Prostate gland (tissue), 2 donors: ENCODE results near the gene SUSD3. TPM values are rescaled to one million over a fixed set of nuclear protein-coding genes. Genes with fewer than 3 reads are reported as not detected.

Experiments
- DNase-seq: peaks from one replicate; pipeline ENCODE4 v3.0.0-alpha.2; 2019; ENCODE audit warnings: low spot score
- H3K27ac ChIP-seq, 2 donors: fragments of 200-600 bp; sonication (generic); 2 replicates each; pipeline ENCODE4 v1.5.1; 2017 to 2019
- H3K27me3 ChIP-seq: fragments of 200-600 bp; sonication (generic); replicated peaks from 2 replicates; pipeline ENCODE4 v1.5.1; 2019; ENCODE audit not compliant: insufficient read depth
- H3K36me3 ChIP-seq, 2 donors: fragments of 200-600 bp; sonication (generic); 1 replicate in 1 of 2; 2 replicates in 1 of 2; pipeline versions ENCODE4 v1.5.1 to v1.8.1; 2017 to 2019
- H3K4me1 ChIP-seq: fragments of 200-600 bp; sonication (generic); replicated peaks from 2 replicates; pipeline ENCODE4 v1.5.1; 2019
- H3K4me3 ChIP-seq, 2 donors: fragments of 200-600 bp; sonication (generic); 2 replicates each; pipeline ENCODE4 v1.5.1; 2017 to 2019
- H3K9me3 ChIP-seq: fragments of 200-600 bp; sonication (generic); 2 replicates; pipeline ENCODE4 v1.5.1; 2017
- POLR2A ChIP-seq: fragments of 450-650 bp; IDR thresholded peaks from one replicate; pipeline ENCODE4 v1.6.1; 2016; ENCODE audit warnings: antibody characterized with exemption, mild to moderate bottlenecking
- POLR2AphosphoS5 ChIP-seq: sonication (generic); formaldehyde crosslinking; IDR thresholded peaks from one replicate; pipeline ENCODE4 v1.6.1; 2017; ENCODE audit warnings: antibody characterized with exemption
- WGBS: methylation state at CpG from one replicate; pipeline ENCODE4 v1.1.5; 2018; 5-methylcytosine and 5-hydroxymethylcytosine counted together
- intact Hi-C: fragments of 100-400 bp; cut with DNase I; formaldehyde crosslinking; loops from one replicate; pipeline ENCODE4 v1.14.2; 2022
- total RNA-seq, 2 donors: library from RNA; depleted of rRNA; stranded (reverse); fragments of >200 nt; gene quantifications; one replicate each; pipeline ENCODE4 v1.1.0, GENCODE V29; 2016
- TF ChIP-seq, protein P1 (sequence below), 4 experiments: fragments of 200-600 bp in 2 of 4; fragments of 450-650 bp in 2 of 4; sonication (generic) in 2 of 4; IDR thresholded peaks; 1 replicate in 3 of 4; 2 replicates in 1 of 4; pipeline ENCODE4 v1.5.1; 2016 to 2019; ENCODE audit warnings: antibody characterized with exemption in 4 of 4, mild to moderate bottlenecking in 2 of 4, moderate library complexity in 2 of 4

SUSD3 gene
- total RNA-seq, 2 donors from 2014 or later = 2.2 to 471 TPM

- no peak for DNase-seq
- Histone ChIP-seq H3K4me1 (no peaks in the 10 kb centered on the region), H3K27me3 (no peaks in the 10 kb centered on the region), H3K4me3 (no peak overlapping the region), H3K36me3 (peaks cover 0 to 4% of the 10 kb centered on the region in 2 donors), H3K9me3 (no peaks in the 10 kb centered on the region), H3K27ac (no peak overlapping the region)
- WGBS = 89% methylated on average over 15 of the region's 15 CpGs
- intact Hi-C loops = loop anchor here (5.0 kb wide), 1 partner anchor 195 kb away; no protein-coding TSS in a partner anchor
- TF ChIP-seq, protein P1, sequence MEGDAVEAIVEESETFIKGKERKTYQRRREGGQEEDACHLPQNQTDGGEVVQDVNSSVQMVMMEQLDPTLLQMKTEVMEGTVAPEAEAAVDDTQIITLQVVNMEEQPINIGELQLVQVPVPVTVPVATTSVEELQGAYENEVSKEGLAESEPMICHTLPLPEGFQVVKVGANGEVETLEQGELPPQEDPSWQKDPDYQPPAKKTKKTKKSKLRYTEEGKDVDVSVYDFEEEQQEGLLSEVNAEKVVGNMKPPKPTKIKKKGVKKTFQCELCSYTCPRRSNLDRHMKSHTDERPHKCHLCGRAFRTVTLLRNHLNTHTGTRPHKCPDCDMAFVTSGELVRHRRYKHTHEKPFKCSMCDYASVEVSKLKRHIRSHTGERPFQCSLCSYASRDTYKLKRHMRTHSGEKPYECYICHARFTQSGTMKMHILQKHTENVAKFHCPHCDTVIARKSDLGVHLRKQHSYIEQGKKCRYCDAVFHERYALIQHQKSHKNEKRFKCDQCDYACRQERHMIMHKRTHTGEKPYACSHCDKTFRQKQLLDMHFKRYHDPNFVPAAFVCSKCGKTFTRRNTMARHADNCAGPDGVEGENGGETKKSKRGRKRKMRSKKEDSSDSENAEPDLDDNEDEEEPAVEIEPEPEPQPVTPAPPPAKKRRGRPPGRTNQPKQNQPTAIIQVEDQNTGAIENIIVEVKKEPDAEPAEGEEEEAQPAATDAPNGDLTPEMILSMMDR (IDR thresholded peaks at IDR 0.05) = no peak
- no peak for TF ChIP-seq POLR2A
- no peak for TF ChIP-seq POLR2AphosphoS5
These were observed 53.8 kb downstream of the SUSD3 start for GRCh38 chr9:93112116-93112863.

DNA sequence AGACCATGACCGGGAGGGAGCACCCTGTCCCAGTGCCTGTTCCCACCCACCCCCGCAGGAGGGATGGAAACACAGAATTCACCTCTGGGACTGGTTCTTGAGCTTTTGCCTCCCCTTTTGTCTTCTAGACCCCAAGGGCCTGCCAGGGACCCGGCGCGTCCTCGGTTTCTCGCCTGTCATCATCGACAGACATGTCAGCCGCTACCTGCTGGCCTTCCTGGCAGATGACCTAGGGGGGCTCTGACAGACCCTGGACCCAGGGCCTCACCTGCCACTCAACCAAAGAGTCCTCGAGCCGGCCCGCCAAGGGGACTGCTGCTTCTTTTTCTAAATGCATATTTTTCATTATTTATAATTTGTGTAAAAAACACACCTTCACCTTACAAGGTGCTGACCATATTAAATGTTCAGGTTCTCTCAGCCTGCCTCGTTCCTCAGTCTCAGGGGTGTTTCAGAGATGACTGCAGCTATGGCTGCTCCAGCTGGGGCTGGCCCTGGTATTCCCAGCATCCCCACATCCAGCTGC, 54.4 kb downstream of the SUSD3 start:
- TF ChIP-seq POLR2A = no peak
- TF ChIP-seq POLR2AphosphoS5 = no peak
- TF ChIP-seq, protein P1 (IDR thresholded peaks at IDR 0.05) = no peak

GRCh38 chr9:93114169-93114983, 55.9 kb downstream of the SUSD3 start:
- Histone ChIP-seq H3K27ac (no peak overlapping the region), H3K9me3 (no peaks in the 10 kb centered on the region), H3K36me3 (no peaks in the 10 kb centered on the region), H3K4me3 (no peak overlapping the region), H3K27me3 (no peaks in the 10 kb centered on the region), H3K4me1 (no peaks in the 10 kb centered on the region)
- WGBS = 80% methylated on average over 16 of the region's 17 CpGs
- DNase-seq = no peak
- TF ChIP-seq, protein P1 (IDR thresholded peaks at IDR 0.05) = no peak
- TF ChIP-seq POLR2AphosphoS5 = no peak
- no peak for TF ChIP-seq POLR2A
- intact Hi-C loops = loop anchor here (5.0 kb wide), 1 partner anchor 193 kb away; no protein-coding TSS in a partner anchor

More for the DNA sequence above, 54.4 kb downstream of the SUSD3 start:
- Histone ChIP-seq H3K4me3 (no peak overlapping the region), H3K27me3 (no peaks in the 10 kb centered on the region), H3K9me3 (no peaks in the 10 kb centered on the region), H3K36me3 (peaks cover 0 to 3% of the 10 kb centered on the region in 2 donors), H3K27ac (no peak overlapping the region), H3K4me1 (no peaks in the 10 kb centered on the region)
- DNase-seq = no peak
- 92% methylated on average over 13 of the region's 13 CpGs for WGBS
- intact Hi-C loops = loop anchor here (5.0 kb wide), 1 partner anchor 194 kb away; no protein-coding TSS in a partner anchor

- 77% methylated on average over 5 of the region's 5 CpGs for whole genome bisulfite sequencing
- TF ChIP-seq POLR2A (no peak), POLR2AphosphoS5 (no peak)
- TF ChIP-seq, protein P1 (IDR thresholded peaks at IDR 0.05) = no peak
- Histone ChIP-seq H3K36me3 (no peaks in the 10 kb centered on the region), H3K9me3 (no peaks in the 10 kb centered on the region), H3K27ac (no peak overlapping the region), H3K4me3 (no peak overlapping the region), H3K27me3 (no peaks in the 10 kb centered on the region), H3K4me1 (no peaks in the 10 kb centered on the region)
- DNase-seq = no peak
- intact Hi-C loops = loop anchor here (5.0 kb wide), 1 partner anchor 192 kb away; no protein-coding TSS in a partner anchor
These were observed 56.5 kb downstream of the SUSD3 start for GRCh38 chr9:93114984-93115335.
